ENCODE results near the gene HUNK.
"Not testable (repeated sequence)": the region's sequence is repeated elsewhere in the genome, so short reads cannot be mapped to it uniquely, and the experiment has no call there.

The HUNK gene

DNA sequence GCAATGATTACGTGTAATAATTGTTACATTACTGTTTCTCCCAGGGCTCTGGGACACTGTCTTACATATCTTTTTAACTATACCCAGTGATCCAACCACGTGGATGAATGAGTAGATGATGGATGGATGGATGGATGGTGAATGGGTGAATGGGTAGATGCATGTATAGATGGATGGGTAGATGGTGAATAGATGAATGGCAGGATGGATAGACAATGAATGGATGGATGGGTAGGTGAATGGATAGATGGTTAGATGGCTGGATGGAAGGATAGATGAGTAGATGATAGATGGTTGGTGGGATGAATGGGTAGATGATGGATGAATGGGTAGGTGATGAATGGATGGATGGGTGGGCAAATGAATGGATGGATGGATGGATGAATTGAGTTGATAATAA, 135.9 kb downstream of the HUNK start:
- no peak for DNase-seq

GRCh38 chr21:32009263-32009662, 136.4 kb downstream of the HUNK start:
- no peak for DNase-seq

GRCh38 chr21:32015461-32016139, 142.8 kb downstream of the HUNK start:
- no peak for DNase-seq

DNA sequence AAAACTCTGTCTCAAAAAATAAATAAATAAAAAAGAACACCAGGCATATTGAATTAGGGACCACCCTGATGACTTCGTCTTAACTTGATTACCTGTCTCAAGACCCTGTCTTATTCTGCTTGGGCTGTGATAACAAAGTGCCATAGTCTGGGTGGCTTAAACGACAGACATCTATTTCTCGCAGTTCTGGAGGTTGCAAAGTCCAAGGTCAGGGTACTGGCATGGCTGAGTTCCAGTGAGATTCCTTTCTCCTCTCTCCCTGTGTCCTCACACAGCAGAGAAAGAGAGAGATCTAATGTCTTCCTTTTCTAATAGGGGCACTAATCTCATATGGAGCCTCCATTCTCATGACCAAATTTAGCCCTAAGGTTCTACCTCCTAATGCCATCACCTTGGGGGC, 145.6 kb downstream of the HUNK start:
- no peak for DNase-seq

- no peak for DNase-seq
Measured at GRCh38 chr21:32020564-32020963, 147.7 kb downstream of the HUNK start.

- DNase-seq: no peak
Measured at GRCh38 chr21:32021319-32021994, 148.6 kb downstream of the HUNK start.

DNA sequence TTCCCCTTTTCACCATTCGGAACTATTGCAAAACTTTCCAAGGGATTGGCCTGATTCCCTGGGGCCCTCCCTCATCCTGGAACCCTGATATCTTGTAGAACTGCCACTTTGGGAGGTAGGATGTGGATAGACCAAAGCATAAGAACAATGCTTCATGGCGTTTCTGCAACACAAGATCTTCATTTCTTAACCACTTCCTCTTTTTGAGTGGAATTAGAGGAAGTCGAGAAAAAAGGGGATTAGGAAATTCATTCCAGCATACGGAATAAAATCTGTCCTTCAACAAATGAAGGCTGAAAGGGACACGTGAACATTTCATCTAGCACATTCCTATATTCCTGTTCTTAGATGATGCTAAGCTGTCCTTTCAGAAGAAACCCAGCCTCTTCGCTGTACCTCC, 149.3 kb downstream of the HUNK start:
- DNase-seq: no peak

DNA sequence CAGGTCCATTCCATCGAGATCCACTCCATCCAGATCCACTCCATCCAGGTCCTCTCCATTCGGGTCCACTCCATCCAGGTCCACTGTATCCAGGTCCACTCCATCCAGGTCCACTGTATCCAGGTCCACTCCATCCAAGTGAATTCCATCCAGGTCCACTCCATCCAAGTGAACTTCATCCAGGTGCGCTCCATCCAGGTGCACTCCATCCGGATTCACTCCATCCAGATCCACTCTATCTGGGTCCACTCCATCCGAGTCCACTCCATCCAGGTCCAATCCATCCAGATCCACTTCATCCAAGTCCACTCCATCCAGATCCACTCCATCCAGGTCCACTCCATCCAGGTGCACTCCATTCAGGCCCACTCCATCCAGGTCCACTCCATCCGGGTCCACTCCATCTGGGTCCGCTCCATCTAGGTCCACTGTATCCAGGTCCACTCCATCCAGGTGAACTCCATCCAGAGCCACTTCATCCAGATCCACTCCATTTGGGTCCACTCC, 157.4 kb downstream of the HUNK start:
- no peak for DNase-seq

- no peak for DNase-seq
Measured at GRCh38 chr21:32034850-32035249, 162.0 kb downstream of the HUNK start.

GRCh38 chr21:32035617-32036016, 162.8 kb downstream of the HUNK start:
- DNase-seq: no peak

GRCh38 chr21:32036756-32037155, 163.9 kb downstream of the HUNK start:
- DNase-seq: no peak

DNA sequence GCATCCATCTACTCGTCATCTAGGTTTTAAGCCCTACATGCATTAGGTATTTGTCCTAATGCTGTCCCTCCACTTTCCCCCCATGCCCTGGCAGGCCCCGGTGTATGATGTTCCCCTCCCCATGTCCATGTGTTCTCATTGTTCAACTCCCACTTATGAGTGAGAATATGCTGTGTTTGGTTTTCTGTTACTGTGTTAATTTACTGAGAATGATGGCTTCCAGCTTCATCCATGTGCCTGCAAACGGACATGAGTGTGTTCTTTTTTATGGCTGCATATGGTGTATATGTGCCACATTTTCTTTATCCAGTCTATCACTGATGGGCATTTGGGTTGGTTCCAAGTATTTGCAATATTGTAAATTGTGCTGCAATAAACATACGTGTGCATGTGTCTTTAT, 165.9 kb downstream of the HUNK start:
- not testable (repeated sequence) for DNase-seq

GRCh38 chr21:32043458-32043857, 170.6 kb downstream of the HUNK start:
- no peak for DNase-seq

DNA sequence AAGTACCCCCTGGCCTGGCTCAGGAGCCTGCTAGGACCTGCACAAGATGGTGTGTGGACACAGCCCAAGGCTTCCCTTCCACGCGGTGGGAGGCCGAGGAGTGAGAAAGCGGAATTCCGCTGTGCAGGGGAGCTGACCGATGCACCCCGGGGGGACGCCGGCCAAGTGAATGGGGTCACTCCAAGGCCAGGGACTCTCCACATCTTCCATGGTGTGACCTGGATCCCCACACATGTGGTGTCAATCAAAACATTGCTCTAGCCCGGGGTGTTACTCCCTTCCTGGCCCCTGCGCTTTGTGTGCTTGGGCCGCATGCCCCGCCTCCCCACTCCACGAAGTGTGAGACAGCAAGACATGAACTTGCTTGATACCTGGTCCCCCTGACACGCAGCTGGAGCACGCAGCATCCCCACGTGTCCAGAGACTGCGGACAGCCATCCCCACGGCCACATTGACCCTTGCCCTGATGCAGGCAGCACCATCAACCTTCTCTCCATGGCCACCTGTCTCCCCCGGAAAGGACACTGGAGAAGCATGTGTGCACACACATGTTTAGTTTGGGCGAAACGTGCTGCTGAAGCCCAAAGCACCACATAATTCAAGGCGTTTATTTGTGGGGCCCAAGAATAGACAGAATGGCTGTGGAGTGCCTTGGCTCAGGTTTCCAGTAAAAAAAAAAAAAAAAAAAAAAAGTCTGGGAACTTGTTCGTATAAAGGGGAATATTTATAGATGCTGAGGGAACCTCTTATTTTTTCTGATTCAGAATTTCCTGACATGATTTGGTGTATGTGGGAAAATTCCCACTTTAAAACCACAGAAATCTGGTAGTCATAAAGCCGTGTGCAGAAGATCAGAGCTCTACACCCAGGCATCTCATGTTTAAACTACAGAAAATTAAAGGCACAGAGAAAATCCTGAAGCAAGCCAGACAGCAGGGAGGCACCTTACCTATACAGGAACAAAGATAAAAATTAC, 171.7 kb downstream of the HUNK start:
- DNase-seq: no peak

DNA sequence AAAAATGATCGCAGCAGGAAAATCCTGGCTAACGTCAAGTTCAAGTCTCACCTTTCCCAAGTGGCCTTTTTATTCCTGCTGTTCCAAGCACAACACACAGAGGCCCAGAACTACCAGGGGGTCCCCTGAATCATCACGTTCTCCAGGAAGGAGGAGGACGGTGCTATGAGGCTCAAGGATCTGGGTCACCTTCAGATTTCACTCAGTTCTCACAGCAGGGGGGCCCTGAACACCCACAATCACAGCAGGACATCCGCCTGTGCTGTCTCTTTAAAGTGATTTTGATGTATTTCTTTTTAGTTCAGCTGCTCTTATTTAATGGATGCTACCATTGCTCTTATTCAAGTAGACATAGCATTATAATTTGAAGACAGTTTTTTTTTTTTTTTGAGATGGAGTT, 173.4 kb downstream of the HUNK start:
- DNase-seq: no peak

DNA sequence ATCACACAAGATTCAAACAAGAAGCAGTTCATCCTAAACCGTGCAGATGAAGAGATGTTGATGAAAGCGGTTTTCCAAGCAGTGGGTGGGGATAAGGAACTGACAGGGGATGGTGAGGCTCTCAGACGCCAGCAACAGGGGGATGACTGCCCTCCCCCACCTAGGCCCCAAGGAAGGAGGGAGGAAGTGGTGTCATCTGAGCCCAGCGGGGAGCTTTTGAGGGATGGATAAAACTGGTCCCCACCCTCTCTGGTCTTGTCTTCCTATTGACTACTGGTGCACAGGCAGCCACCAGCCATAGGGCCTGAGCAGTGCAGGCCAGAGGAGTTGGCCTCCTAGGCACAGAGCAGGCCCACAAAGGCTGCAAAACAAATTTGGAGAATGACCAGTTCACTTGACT, 175.5 kb downstream of the HUNK start:
- no peak for DNase-seq
